ENCODE data around the gene AMH.

- no peak for TF ChIP-seq ZFX (IDR thresholded peaks at IDR 0.05)
- no peak for TF ChIP-seq POLR2A (IDR thresholded peaks at IDR 0.05; ENCODE audit: borderline replicate concordance, extremely low read depth, insufficient read depth, insufficient read length)
- TF ChIP-seq CTCF (IDR thresholded peaks at IDR 0.05 in 2 of 3, conservative IDR thresholded peaks at IDR 0.05 in 1 of 3; ENCODE audit: borderline replicate concordance in 1 of 3, insufficient read depth in 1 of 3, low read depth in 2 of 3, low read length in 2 of 3), result no peak
- TF ChIP-seq POLR2AphosphoS5 (IDR thresholded peaks at IDR 0.05; ENCODE audit: low read depth, low read length), result no peak
- TF ChIP-seq MAX (IDR thresholded peaks at IDR 0.05), result no peak
- TF ChIP-seq CEBPB (IDR thresholded peaks at IDR 0.05; ENCODE audit: low read depth), result no peak
- no peak for TF ChIP-seq ATF3 (IDR thresholded peaks at IDR 0.05)
- TF ChIP-seq SP1 (IDR thresholded peaks at IDR 0.05; ENCODE audit: low read depth), result no peak
- TF ChIP-seq EZH2 (IDR thresholded peaks at IDR 0.05), result no peak
- no peak for TF ChIP-seq RAD21 (IDR thresholded peaks at IDR 0.05; ENCODE audit: low read depth)
- no peak for TF ChIP-seq ZBTB33 (IDR thresholded peaks at IDR 0.05; ENCODE audit: extremely low read depth, insufficient replicate concordance, low read length)
- no peak for TF ChIP-seq ZNF274 (IDR thresholded peaks at IDR 0.05; ENCODE audit: low read depth, low read length)
- TF ChIP-seq EGR1 (IDR thresholded peaks at IDR 0.05; ENCODE audit: low read depth), result no peak
Observed at GRCh38 chr19:2215281-2215751, 33.8 kb upstream of the AMH start.

All from HCT116 (cell line).